Endothelial cell of umbilical vein (primary cell): ENCODE measurements around the gene UBASH3A.

Experiments used
- CTCF ChIP-seq, 2 donors: IDR thresholded peaks; 1 replicate in 1 of 2; 2 replicates in 1 of 2; pipeline ENCODE4 v1.5.1; 2011; ENCODE audit warnings: low read length in 2 of 2, mild to moderate bottlenecking in 2 of 2, moderate library complexity in 2 of 2, control low read depth in 1 of 2, inconsistent platforms in 1 of 2, low read depth in 1 of 2; ENCODE audit not compliant: insufficient read depth in 1 of 2; ENCODE audit errors: extremely low read depth in 1 of 2
- EZH2 ChIP-seq: IDR thresholded peaks from 2 replicates; pipeline ENCODE4 v1.6.1; 2012; ENCODE audit warnings: borderline replicate concordance, low read depth, mild to moderate bottlenecking, moderate library complexity, low read length, inconsistent platforms; ENCODE audit not compliant: severe bottlenecking
- FOS ChIP-seq: IDR thresholded peaks from 2 replicates; pipeline ENCODE4 v1.6.1; 2011; ENCODE audit warnings: mild to moderate bottlenecking, low read length, moderate library complexity, borderline replicate concordance; ENCODE audit not compliant: insufficient read depth
- MYC ChIP-seq: IDR thresholded peaks from one replicate; pipeline ENCODE4 v1.6.1; 2011; ENCODE audit warnings: mild to moderate bottlenecking, low read depth, low read length
- POLR2A ChIP-seq: IDR thresholded peaks from 2 replicates; pipeline ENCODE4 v1.6.1; 2012; ENCODE audit warnings: low read depth, mild to moderate bottlenecking, control low read depth, low read length
- POLR2AphosphoS5 ChIP-seq: IDR thresholded peaks from 2 replicates; pipeline ENCODE4 v1.6.1; 2012; ENCODE audit warnings: low read depth, mild to moderate bottlenecking, control low read depth, low read length, moderate library complexity; ENCODE audit not compliant: insufficient read depth
- TF ChIP-seq, protein P1 (sequence below): IDR thresholded peaks from 2 replicates; pipeline ENCODE4 v1.6.1; 2011; ENCODE audit not compliant: insufficient read depth, insufficient read length

- TF ChIP-seq EZH2 (no peak), POLR2A (no peak), CTCF (IDR thresholded peaks at IDR 0.05; ENCODE audit: extremely low read depth in 1 of 2, insufficient read depth in 1 of 2, low read depth in 1 of 2, low read length in 2 of 2) (no peak), POLR2AphosphoS5 (no peak), FOS (no peak), MYC (no peak)
- TF ChIP-seq, protein P1, sequence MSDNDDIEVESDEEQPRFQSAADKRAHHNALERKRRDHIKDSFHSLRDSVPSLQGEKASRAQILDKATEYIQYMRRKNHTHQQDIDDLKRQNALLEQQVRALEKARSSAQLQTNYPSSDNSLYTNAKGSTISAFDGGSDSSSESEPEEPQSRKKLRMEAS: no peak
These were observed 3.8 kb downstream of the UBASH3A start for GRCh38 chr21:42407476-42407875.
